Thymus (tissue), 11 donors: Measurements from ENCODE around the gene LRRC27. TPM values are rescaled to one million over a fixed set of nuclear protein-coding genes. Genes with fewer than 3 reads are reported as not detected.
"Not testable (repeated sequence)": the region's sequence is repeated elsewhere in the genome, so short reads cannot be mapped to it uniquely, and the experiment has no call there.

Experiments
- DNase-seq, 9 donors: peaks; one replicate each; pipeline ENCODE4 v3.0.0-alpha.2; 2013; ENCODE audit warnings: low spot score in 9 of 9, low read depth in 6 of 9, missing footprints in 1 of 9
- H3K27ac ChIP-seq, 2 donors: one replicate each; pipeline ENCODE4 v1.5.1; 2013; ENCODE audit warnings: control low read depth in 1 of 2, low read depth in 1 of 2, low read length in 1 of 2, mild to moderate bottlenecking in 1 of 2, moderate library complexity in 1 of 2
- H3K27me3 ChIP-seq, 2 donors: one replicate each; pipeline ENCODE4 v1.5.1; 2013; ENCODE audit warnings: low read length in 1 of 2; ENCODE audit not compliant: control insufficient read depth in 2 of 2, insufficient read depth in 1 of 2
- H3K36me3 ChIP-seq, 2 donors: one replicate each; pipeline ENCODE4 v1.5.1; 2013; ENCODE audit warnings: low read length in 1 of 2, mild to moderate bottlenecking in 1 of 2, moderate library complexity in 1 of 2; ENCODE audit not compliant: control insufficient read depth in 2 of 2, insufficient read depth in 2 of 2
- H3K4me1 ChIP-seq, 2 donors: one replicate each; pipeline ENCODE4 v1.5.1; 2013; ENCODE audit warnings: low read length in 2 of 2; ENCODE audit not compliant: control insufficient read depth in 2 of 2, insufficient read depth in 2 of 2
- H3K4me3 ChIP-seq, 2 donors: one replicate each; pipeline ENCODE4 v1.5.1; 2013; ENCODE audit warnings: low read length in 2 of 2, control low read depth in 1 of 2, mild to moderate bottlenecking in 1 of 2
- H3K9me3 ChIP-seq, 2 donors: one replicate each; pipeline ENCODE4 v1.5.1; 2013; ENCODE audit warnings: low read length in 1 of 2, mild to moderate bottlenecking in 1 of 2; ENCODE audit not compliant: control insufficient read depth in 2 of 2, insufficient read depth in 1 of 2
- WGBS: extraction: QIAGEN DNeasy Blood & Tissue Kit; methylation state at CpG from one replicate; pipeline ENCODE4 v1.1.7; 2013; 5-methylcytosine and 5-hydroxymethylcytosine counted together
- polyA plus RNA-seq: library from polyadenylated mRNA; stranded (reverse); fragments of 200-250 nt; gene quantifications from one replicate; pipeline ENCODE4 v1.2.3, GENCODE V29; 2013
- total RNA-seq: library from RNA; stranded (reverse); fragments of 120-200 nt; gene quantifications from one replicate; pipeline ENCODE4 v1.2.4, GENCODE V29; 2013
- donor health status: healthy.

The LRRC27 gene
- total and polyA plus RNA-seq, 2 donors: 7.6 to 8.7 TPM

DNA sequence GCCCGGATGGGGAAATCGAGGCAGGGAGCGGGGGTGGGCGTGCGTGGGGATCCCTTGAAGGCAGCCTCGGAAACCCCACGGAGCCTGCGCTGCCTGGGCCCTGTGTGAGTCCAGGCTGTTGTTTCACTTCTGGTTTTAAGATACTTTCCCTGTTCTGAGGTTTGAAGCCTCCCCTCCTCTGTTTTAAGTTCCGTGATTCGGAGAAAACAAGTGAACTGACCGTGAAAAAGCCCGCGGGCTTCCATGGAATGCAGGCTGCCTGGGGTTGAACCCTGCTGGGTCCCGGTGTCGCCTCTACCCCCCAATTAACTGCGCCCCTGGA lies 401 bp downstream of the LRRC27 start:
- Histone ChIP-seq H3K27ac (peak overlapping the region; percentile 69 to 83), H3K27me3 (no peaks in the 10 kb centered on the region), H3K4me3 (peak overlapping the region; percentile 66 to 84), H3K4me1 (peaks cover 21 to 49% of the 10 kb centered on the region in 2 donors), H3K9me3 (peaks cover 0 to 7% of the 10 kb centered on the region in 2 donors), H3K36me3 (peaks cover 0 to 3% of the 10 kb centered on the region in 2 donors)
- WGBS: 11% methylated on average over 16 of the region's 16 CpGs
- DNase-seq: no peak

DNA sequence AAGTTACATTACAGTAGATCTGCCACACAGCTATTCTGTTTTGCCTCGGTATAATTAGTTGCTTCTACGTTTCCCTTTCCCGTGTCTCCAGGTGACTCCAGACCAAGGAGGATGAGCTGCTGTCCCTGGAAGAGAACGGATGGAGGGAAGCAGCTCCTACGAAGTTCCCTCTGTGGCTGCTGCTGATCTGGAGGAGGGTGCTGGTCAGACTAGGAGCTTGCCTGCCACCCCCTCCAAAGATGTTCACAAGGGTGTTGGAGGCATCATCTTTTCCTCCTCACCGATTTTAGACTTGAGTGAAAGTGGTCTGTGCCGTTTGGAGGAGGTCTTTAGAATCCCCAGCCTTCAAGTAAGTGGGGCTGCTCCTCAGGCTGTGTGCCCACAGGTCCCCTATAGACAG lies 1.4 kb downstream of the LRRC27 start:
- H3K36me3 ChIP-seq: no peaks in the 10 kb centered on the region
- no peak for DNase-seq
- no peak overlapping the region for H3K4me3 ChIP-seq
- peaks cover 21 to 54% of the 10 kb centered on the region in 2 donors for H3K4me1 ChIP-seq
- H3K27me3 ChIP-seq: no peaks in the 10 kb centered on the region
- H3K9me3 ChIP-seq: peaks cover 0 to 7% of the 10 kb centered on the region in 2 donors
- 94% methylated on average over 7 of the region's 7 CpGs for WGBS
- H3K27ac ChIP-seq: no peak overlapping the region

DNA sequence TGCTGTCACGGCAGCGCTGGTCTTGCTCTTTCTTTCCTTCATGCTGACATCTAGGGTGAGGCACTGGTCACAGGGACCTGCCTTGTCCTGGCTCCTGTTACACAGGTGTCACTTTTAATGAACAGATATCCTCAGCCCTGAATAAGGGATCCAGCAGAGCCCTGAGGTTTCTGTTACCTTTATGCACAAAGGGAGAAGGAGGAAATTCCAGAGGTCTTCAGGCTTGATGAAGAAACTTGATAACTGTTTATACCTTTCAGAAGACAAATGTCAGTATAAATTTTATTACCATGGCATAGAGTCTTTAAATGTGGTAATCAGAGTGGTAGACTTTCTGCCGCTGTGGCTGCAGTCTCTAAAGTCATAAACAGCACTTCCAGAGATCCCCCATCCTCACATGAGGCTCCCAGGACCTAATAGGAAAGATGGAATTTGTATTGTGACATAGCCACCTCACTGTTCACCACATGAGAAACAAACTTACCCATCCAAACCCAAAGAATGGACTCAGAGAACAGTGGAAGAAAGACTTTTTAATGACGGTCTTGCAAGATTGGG lies 2.7 kb downstream of the LRRC27 start:
- WGBS: 78% methylated on average over 4 of the region's 4 CpGs
- peak overlapping the region in 1 of 2 donors; percentile 57 for H3K27ac ChIP-seq
- H3K9me3 ChIP-seq: peaks cover 0 to 7% of the 10 kb centered on the region in 2 donors
- no peaks in the 10 kb centered on the region for H3K27me3 ChIP-seq
- DNase-seq: no peak
- H3K36me3 ChIP-seq: no peaks in the 10 kb centered on the region
- no peak overlapping the region for H3K4me3 ChIP-seq
- H3K4me1 ChIP-seq: peaks cover 19 to 51% of the 10 kb centered on the region in 2 donors

DNA sequence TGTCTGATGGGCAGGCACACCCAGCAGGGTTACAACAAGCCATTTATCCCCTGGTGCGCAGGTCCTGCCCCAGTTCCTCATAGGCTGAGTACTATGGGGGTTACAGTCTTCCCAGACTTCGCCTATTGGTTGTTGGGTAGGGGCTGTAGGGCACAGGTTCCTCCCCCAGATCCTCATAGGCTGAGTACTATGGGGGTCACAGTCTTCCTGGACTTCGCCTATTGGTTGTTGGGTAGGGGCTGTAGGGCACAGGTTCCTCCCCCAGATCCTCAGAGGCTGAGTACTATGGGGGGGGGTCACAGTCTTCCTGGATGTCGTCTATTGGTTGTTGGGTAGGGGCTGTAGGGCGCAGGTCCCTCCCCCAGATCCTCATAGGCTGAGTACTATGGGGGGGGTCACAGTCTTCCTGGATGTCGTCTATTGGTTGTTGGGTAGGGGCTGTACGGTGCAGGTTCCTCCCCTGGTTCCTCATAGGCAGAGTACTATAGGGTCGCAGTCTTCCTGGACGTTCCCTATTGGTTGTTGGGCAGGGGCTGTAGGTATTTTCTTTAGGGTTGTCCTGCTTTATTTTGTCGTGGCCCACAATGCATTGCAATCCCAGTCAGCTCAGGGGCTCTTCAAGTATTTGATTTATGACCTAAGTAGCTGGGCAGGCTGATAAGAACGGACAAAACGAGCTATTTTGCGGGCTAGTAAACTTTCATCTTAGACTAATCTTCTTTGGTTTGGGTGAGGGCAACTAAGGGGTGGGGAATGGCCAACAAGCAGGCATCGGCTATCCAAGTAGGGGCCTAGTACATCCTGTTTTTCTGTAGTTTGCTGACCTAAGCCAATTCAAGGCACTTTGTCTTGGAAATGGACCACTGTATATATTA lies 3.4 kb downstream of the LRRC27 start:
- Histone ChIP-seq H3K36me3 (no peaks in the 10 kb centered on the region), H3K4me1 (peaks cover 15 to 45% of the 10 kb centered on the region in 2 donors), H3K9me3 (peaks cover 0 to 5% of the 10 kb centered on the region in 2 donors), H3K27me3 (no peaks in the 10 kb centered on the region), H3K4me3 (no peak overlapping the region), H3K27ac (peak overlapping the region in 1 of 2 donors; percentile 65)
- 26% methylated on average over 14 of the region's 14 CpGs for WGBS
- DNase-seq: peak in 6 of 9 donors; percentile 47 to 88 (median 66)

DNA sequence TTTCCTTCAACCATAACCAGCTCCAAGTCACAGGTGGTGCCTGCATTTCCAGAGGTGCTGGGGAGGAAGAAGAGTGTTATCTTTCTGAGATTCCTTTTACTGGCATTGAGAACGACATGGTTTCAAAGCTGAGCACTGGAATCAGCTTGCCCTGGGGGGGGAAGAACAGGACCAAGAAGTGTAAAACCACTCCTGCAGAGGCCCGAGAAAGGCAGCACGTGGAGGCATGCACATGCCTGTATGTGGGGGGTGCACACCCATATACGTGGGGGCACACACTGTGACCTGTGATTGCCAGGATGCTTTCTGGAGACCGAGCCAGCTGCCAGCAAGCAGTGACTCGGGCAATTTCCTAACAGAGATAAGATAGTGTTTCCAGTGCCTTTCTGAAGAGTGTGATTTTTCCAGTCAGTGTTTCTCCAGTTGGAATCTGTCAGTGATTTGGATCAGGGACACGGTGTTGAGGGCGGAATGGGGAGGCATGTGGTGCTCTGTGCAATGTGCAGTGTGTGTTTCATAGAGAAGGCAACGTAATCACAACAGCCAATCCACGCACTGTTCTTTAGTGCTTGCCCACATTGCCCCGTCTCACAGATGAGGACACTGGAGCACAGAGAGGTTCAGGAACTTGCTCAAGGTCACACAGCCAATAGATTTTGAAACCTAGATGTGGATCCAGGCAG lies 4.2 kb downstream of the LRRC27 start:
- H3K27ac ChIP-seq: peak overlapping the region; percentile 65 to 74
- H3K9me3 ChIP-seq: peaks cover 0 to 3% of the 10 kb centered on the region in 2 donors
- no peak overlapping the region for H3K4me3 ChIP-seq
- peak in 1 of 9 donors; percentile 20 for DNase-seq
- peaks cover 12 to 39% of the 10 kb centered on the region in 2 donors for H3K4me1 ChIP-seq
- WGBS: 69% methylated on average over 11 of the region's 11 CpGs
- H3K27me3 ChIP-seq: no peaks in the 10 kb centered on the region
- no peaks in the 10 kb centered on the region for H3K36me3 ChIP-seq

DNA sequence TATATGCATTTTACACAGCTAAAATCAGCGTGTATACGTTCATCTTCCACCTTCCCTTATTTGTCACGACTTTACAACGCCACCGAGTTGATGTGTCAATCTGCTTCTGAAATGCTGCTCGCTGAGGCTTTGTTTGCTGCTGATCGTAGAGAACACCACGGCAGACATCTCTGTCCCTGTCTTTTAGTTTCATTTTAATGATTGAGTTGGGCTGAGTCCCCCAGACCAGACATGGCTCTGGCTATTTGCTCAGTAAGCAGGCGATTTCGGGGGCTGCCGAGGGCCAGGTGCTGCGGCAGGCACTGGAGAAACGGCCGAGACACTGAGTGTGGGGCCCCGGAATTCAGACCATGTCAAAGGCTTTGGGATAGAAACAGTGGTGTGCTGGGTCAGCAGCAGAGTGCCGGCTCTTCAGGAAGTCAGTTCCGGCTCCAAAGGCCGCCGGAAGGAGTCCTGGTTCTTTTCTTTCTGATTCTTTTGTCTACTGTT lies 5.0 kb downstream of the LRRC27 start:
- peak in 1 of 9 donors; percentile 61 for DNase-seq
- WGBS: 27% methylated on average over 19 of the region's 19 CpGs

DNA sequence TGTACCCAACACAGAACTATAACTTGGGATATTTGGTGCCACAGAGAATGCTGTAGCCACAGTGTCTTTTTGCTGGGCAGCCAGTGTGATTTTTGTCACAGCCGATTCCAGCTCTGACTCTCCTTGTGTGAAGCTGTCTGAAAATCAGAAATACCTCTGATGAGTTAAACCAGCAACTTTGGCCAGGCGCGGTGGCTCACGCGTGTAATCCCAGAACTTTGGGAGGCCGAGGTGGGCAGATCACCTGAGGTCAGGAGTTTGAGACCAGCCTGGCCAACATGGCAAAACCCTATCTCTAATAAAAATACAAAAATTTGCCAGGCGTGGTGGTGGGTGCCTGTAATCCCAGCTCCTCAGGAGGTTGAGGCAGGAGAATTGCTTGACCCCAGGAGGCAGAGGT lies 5.9 kb downstream of the LRRC27 start:
- not testable (repeated sequence) for H3K27ac ChIP-seq, H3K27me3 ChIP-seq, H3K36me3 ChIP-seq, H3K9me3 ChIP-seq, DNase-seq, H3K4me3 ChIP-seq
- H3K4me1 ChIP-seq: peaks cover 6 to 31% of the 10 kb centered on the region in 2 donors
- WGBS: 98% methylated on average over 7 of the region's 7 CpGs

More for the DNA sequence above, 5.0 kb downstream of the LRRC27 start:
- no peaks in the 10 kb centered on the region for H3K36me3 ChIP-seq
- H3K27me3 ChIP-seq: no peaks in the 10 kb centered on the region
- H3K4me1 ChIP-seq: peaks cover 12 to 39% of the 10 kb centered on the region in 2 donors
- peak overlapping the region; percentile 65 to 70 for H3K27ac ChIP-seq
- H3K9me3 ChIP-seq: peaks cover 0 to 3% of the 10 kb centered on the region in 2 donors
- peak overlapping the region; percentile 52 to 58 for H3K4me3 ChIP-seq

DNA sequence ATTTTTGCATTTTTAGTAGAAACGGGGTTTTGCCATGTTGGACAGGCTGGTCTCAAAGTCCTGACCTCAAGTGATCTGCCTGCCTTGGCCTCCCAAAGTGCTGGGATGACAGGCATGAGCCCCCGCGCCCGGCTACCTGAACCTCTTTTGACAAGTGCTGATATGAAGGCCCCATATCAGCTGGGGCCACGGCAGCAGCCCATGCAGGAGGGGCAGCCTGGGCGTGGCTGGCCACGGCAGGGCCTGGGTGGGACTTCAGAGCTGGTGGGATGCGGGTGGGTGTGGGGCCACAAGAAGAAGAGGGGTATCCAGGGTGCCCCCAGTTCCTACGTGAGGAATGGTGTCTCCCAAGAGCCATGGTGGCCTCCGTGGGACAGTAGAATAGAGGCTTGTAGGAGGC lies 6.9 kb downstream of the LRRC27 start:
- WGBS: 97% methylated on average over 10 of the region's 10 CpGs
- Histone ChIP-seq H3K4me3 (no peak overlapping the region), H3K9me3 (no peaks in the 10 kb centered on the region), H3K4me1 (peaks cover 6 to 30% of the 10 kb centered on the region in 2 donors), H3K27ac (no peak overlapping the region), H3K27me3 (no peaks in the 10 kb centered on the region), H3K36me3 (no peaks in the 10 kb centered on the region)
- DNase-seq: no peak

DNA sequence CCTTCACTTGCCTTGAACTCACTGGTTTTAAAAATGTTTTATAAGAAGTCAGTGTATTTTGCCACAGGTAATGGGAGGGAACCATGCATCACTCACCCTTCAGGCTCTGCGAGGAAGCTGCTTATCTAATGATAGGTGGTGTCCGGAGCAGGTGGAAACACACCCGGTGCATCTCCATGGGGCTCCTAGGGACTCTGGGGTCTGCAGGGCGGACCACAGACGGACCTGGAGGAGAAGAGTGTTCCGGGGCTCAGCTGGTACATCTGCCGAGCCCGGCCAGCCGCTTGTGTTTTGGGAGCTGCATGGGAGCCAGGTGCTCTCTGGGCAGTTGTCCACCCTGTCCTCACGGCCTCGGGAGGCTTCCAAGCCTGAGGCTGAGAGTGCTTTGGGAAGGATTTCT lies 7.3 kb downstream of the LRRC27 start:
- H3K27ac ChIP-seq: no peak overlapping the region
- peaks cover 6 to 30% of the 10 kb centered on the region in 2 donors for H3K4me1 ChIP-seq
- 98% methylated on average over 11 of the region's 11 CpGs for WGBS
- H3K27me3 ChIP-seq: no peaks in the 10 kb centered on the region
- no peaks in the 10 kb centered on the region for H3K9me3 ChIP-seq
- no peak overlapping the region for H3K4me3 ChIP-seq
- no peaks in the 10 kb centered on the region for H3K36me3 ChIP-seq
- no peak for DNase-seq
